Mucosa of gallbladder (tissue), 1 donor: Measurements from ENCODE around the gene RNF26. TPM values are rescaled to one million over a fixed set of nuclear protein-coding genes. Genes with fewer than 3 reads are reported as not detected.

Source experiments
- DNase-seq: peaks from one replicate; pipeline ENCODE4 v3.0.0-alpha.2; 2020; ENCODE audit warnings: low spot score
- total RNA-seq: library from RNA; stranded (reverse); gene quantifications from one replicate; pipeline ENCODE4 v1.2.1, GENCODE V29; 2021
- donor health status: DM: no; HTN: no; CAD: no.

Gene RNF26
- total RNA-seq, 1 donor from 2014 or later, result 36.4 TPM

DNA sequence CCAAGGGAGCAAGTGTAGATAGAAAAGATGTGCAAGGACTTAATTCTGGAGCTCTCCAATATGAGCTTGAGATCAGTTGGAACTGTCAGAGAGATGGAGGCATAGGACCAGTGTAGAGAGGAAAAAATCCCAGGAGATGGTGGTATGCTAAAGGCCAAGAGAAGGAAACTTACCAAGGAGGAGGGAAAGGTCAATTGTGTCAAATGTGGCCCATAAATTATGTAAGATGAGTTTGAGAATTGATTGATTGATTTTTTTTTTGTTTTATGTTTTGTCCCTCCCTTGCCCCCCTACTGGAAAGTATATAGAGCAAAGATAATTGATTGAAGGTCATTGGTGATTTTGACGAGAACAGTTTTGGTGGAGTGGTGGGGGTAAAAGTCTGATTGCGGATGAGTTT lies 50.0 kb downstream of the RNF26 start:
- DNase-seq, result no peak

Other genes starting within 250 kb of the RNF26 start
- gene HMBS, start 249.6 kb upstream of the RNF26 start, total RNA-seq, result 12.3 TPM
- 65.9 TPM for gene DPAGT1, start 232.7 kb upstream of the RNF26 start, total RNA-seq
- 21.9 TPM for gene C2CD2L, start 227.2 kb upstream of the RNF26 start, total RNA-seq
- 35.9 TPM for gene HINFP, start 212.9 kb upstream of the RNF26 start, total RNA-seq
- gene ABCG4, start 185.5 kb upstream of the RNF26 start, total RNA-seq, result 0.17 TPM
- gene NLRX1, start 165.8 kb upstream of the RNF26 start, total RNA-seq, result 24.6 TPM
- gene NHERF4, start 149.1 kb upstream of the RNF26 start, total RNA-seq, result 107 TPM
- 15.6 TPM for gene CBL, start 128.2 kb upstream of the RNF26 start, total RNA-seq
- 130 TPM for gene MCAM, start 17.4 kb upstream of the RNF26 start, total RNA-seq
- 32.9 TPM for gene C1QTNF5, start 6.4 kb downstream of the RNF26 start, total RNA-seq
- not detected for gene MFRP, start 12.2 kb downstream of the RNF26 start, total RNA-seq
- 7.3 TPM for gene USP2, start 47.2 kb downstream of the RNF26 start, total RNA-seq
- 17.8 TPM for gene THY1, start 88.6 kb downstream of the RNF26 start, total RNA-seq